ENCODE data around the gene POTEC. TPM values are rescaled to one million over a fixed set of nuclear protein-coding genes. Genes with fewer than 3 reads are reported as not detected.
"Not testable (repeated sequence)": the region's sequence is repeated elsewhere in the genome, so short reads cannot be mapped to it uniquely, and the experiment has no call there.

The POTEC gene
- total RNA-seq (2021; fragmentation: NEBNext Ultra II Directional; extraction: Animal tissue kit (Norgen Biotek cat#: 25700)) (0.07 and 0.19 TPM in 2 replicates), polyA plus RNA-seq (2011; rRNA removed) (not detected in 2 replicates), polyA minus RNA-seq (2011; rRNA and poly(A)+ RNA removed) (not detected in 2 replicates)
- not detected for polyA plus RNA-seq (2011; cell fraction: cytosol; rRNA removed)
- polyA plus RNA-seq (2011; cell fraction: nucleus; rRNA removed): not detected
- not detected in 4 replicates for polyA plus RNA-seq (2012, experiment 1 of 2)
- not detected for polyA plus RNA-seq (2012, experiment 2 of 2)
- 0.16 TPM for polyA plus RNA-seq (2013, experiment 1 of 2)
- polyA plus RNA-seq (2013, experiment 2 of 2): 0.13 TPM
- not detected for polyA minus RNA-seq (2011; cell fraction: cytosol; rRNA and poly(A)+ RNA removed)
- polyA minus RNA-seq (2011; cell fraction: nucleus; rRNA and poly(A)+ RNA removed): not detected
- long read RNA-seq, experiment 1: 0 reads
- long read RNA-seq, experiment 2: 0 reads

DNA sequence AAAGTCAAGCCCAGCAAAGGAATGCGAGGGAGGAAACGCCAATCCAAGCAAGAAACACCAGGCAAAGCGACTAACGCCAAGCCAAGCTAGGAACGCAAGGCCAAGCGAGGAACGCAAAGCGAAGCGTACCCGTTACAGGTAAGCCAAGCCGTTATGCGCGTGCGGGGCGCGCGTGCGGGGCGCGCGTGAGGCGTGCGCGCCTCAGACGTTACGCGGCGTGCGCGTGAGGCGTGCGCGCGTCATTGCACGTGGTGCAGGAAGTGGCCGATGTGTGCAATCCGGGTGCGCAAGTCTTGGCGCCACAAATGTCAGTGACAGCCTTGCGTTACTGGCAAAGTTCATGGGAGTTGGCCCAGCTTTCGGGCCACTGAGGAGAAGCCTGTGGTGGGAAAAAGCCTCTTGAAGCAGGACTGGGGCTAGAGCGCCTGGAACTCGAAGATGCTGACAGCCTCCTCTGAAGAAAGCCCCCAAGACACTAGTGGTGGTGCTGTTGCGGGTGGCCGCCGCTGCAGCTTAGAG is at the start of gene POTEC:
POTEC (minus strand) TSS at position 155 of the 519 bp plus-strand sequence. CDS start 454 bp downstream, outside the sequence.
- H3K79me1 ChIP-seq (ENCODE audit: low read depth, low read length); H3K14ac ChIP-seq (ENCODE audit: insufficient read length); H3K23me2 ChIP-seq (ENCODE audit: low read depth, low read length); H3K4me1 ChIP-seq (replicated peaks in 1 of 4; ENCODE audit: control insufficient read depth in 3 of 4, insufficient read depth in 4 of 4, low read length in 3 of 4); H3K4ac ChIP-seq (replicated peaks; ENCODE audit: insufficient read length, low read depth, low read length); DNase-seq (ENCODE audit: low read depth in 1 of 2, low spot score in 2 of 2); H2BK20ac ChIP-seq (ENCODE audit: low read length); H4K5ac ChIP-seq (ENCODE audit: insufficient read length, low read depth, low read length); H3K27ac ChIP-seq (ENCODE audit: low read depth, low read length); H2BK120ac ChIP-seq (replicated peaks; ENCODE audit: low read depth, low read length); H3K9ac ChIP-seq (replicated peaks in 1 of 4; ENCODE audit: extremely low read depth in 1 of 4, low read depth in 3 of 4, low read length in 3 of 4); H3K56ac ChIP-seq (replicated peaks; ENCODE audit: insufficient read length, low read depth, low read length); H2AK5ac ChIP-seq (ENCODE audit: low read depth, low read length); H3K18ac ChIP-seq (ENCODE audit: extremely low read depth, low read length); FAIRE-seq; CTCF ChIA-PET (ENCODE audit: partially characterized antibody); H3K23ac ChIP-seq (ENCODE audit: insufficient read length); H2BK12ac ChIP-seq (ENCODE audit: low read depth, low read length); H3K27me3 ChIP-seq (replicated peaks in 1 of 4; ENCODE audit: control insufficient read depth in 3 of 4, extremely low read depth in 1 of 4, insufficient read depth in 3 of 4, low read length in 3 of 4); H3K4me3 ChIP-seq (ENCODE audit: extremely low read depth in 1 of 4, insufficient read depth in 2 of 4, low read depth in 3 of 4, low read length in 4 of 4); H3K4me2 ChIP-seq (ENCODE audit: insufficient read depth in 1 of 2, low read depth in 2 of 2, low read length in 2 of 2); H4K91ac ChIP-seq (replicated peaks; ENCODE audit: insufficient read length, low read length); H3K36me3 ChIP-seq (ENCODE audit: control insufficient read depth in 2 of 4, insufficient read depth in 4 of 4, low read length in 3 of 4); POLR2A ChIA-PET (ENCODE audit: partially characterized antibody); H2BK5ac ChIP-seq (ENCODE audit: low read depth, low read length); H2AFZ ChIP-seq (ENCODE audit: low read length); H2BK15ac ChIP-seq (ENCODE audit: low read length); H4K20me1 ChIP-seq (replicated peaks in 1 of 2; ENCODE audit: control insufficient read depth in 1 of 2, insufficient read depth in 2 of 2, low read length in 2 of 2); H4K8ac ChIP-seq (ENCODE audit: extremely low read depth, insufficient read depth, low read length); H3K79me2 ChIP-seq (ENCODE audit: control insufficient read depth in 1 of 2, insufficient read depth in 2 of 2, low read length in 2 of 2): not testable (repeated sequence)
- peaks cover 0 to 28% of the 10 kb centered on the region in 2 experiments; a peak in 2 of 4 replicates for H3K9me3 ChIP-seq (ENCODE audit: insufficient read depth in 2 of 2, low read depth in 1 of 2, low read length in 1 of 2)
- WGBS, 2 experiments (ENCODE audit: extremely low coverage in 1 of 2, insufficient coverage in 1 of 2, insufficient read length in 1 of 2, insufficient replicate concordance in 2 of 2, low coverage in 1 of 2, low lambda C conversion rate in 2 of 2, missing lambda C conversion rate in 1 of 2): 97% methylated on average over 15 of the region's 46 CpGs; no CpG with 5 or more reads in 1 of the 2 experiments
